NAMALWA (cell line): ENCODE data around the gene LPGAT1.
"Not testable (repeated sequence)": the region's sequence is repeated elsewhere in the genome, so short reads cannot be mapped to it uniquely, and the experiment has no call there.

Experiments used
- DNase-seq: peaks from one replicate; pipeline ENCODE4 v3.0.0-alpha.2; 2015; ENCODE audit warnings: low spot score

Gene LPGAT1

GRCh38 chr1:211830328-211831142 is at the start of gene LPGAT1:
Gene LPGAT1, minus strand, starts transcription at chr1:211830763. Its CDS starts 1,467 bp downstream, at chr1:211829296.
- DNase-seq = peak; percentile 71

GRCh38 chr1:211879475-211879874 is 48.9 kb upstream of the LPGAT1 start:
- no peak for DNase-seq

- DNase-seq = no peak
Observed at GRCh38 chr1:211876851-211877590, 46.5 kb upstream of the LPGAT1 start.

- no peak for DNase-seq
Observed at GRCh38 chr1:211875541-211875940, 45.0 kb upstream of the LPGAT1 start.

- DNase-seq = no peak
Observed at GRCh38 chr1:211874521-211875347, 44.2 kb upstream of the LPGAT1 start.

- not testable (repeated sequence) for DNase-seq
Observed at GRCh38 chr1:211873731-211874130, 43.2 kb upstream of the LPGAT1 start.

- no peak for DNase-seq
Observed at GRCh38 chr1:211870156-211870555, 39.6 kb upstream of the LPGAT1 start.

- no peak for DNase-seq
Observed at GRCh38 chr1:211865180-211865579, 34.6 kb upstream of the LPGAT1 start.

GRCh38 chr1:211859405-211859804 is 28.8 kb upstream of the LPGAT1 start:
- no peak for DNase-seq

GRCh38 chr1:211851174-211851573 is 20.6 kb upstream of the LPGAT1 start:
- DNase-seq = no peak

GRCh38 chr1:211843507-211844298 is 13.1 kb upstream of the LPGAT1 start:
- DNase-seq = no peak

- DNase-seq = no peak
Observed at GRCh38 chr1:211843018-211843417, 12.5 kb upstream of the LPGAT1 start.

GRCh38 chr1:211842518-211842917 is 12.0 kb upstream of the LPGAT1 start:
- no peak for DNase-seq

GRCh38 chr1:211839106-211839505 is 8.5 kb upstream of the LPGAT1 start:
- no peak for DNase-seq

- DNase-seq = no peak
Observed at GRCh38 chr1:211833174-211833820, 2.7 kb upstream of the LPGAT1 start.

GRCh38 chr1:211832661-211833060 is 2.1 kb upstream of the LPGAT1 start:
- DNase-seq = no peak

GRCh38 chr1:211831558-211832323 is 1.2 kb upstream of the LPGAT1 start:
- peak; percentile 16 for DNase-seq

- DNase-seq = no peak
Observed at GRCh38 chr1:211830055-211830327, 572 bp downstream of the LPGAT1 start.

GRCh38 chr1:211829343-211830054 is 1.1 kb downstream of the LPGAT1 start:
- peak; percentile 46 for DNase-seq
